Activated CD8-positive, alpha-beta memory T cell treated with anti-CD3 and anti-CD28 coated beads for 1 hour (primary cell): Measurements from ENCODE around the gene XIRP2.

Source experiments
- DNase-seq, 2 donors: peaks; one replicate each; pipeline ENCODE4 v3.0.0-alpha.2; 2020; ENCODE audit warnings: low read depth in 1 of 2; ENCODE audit errors: extremely low read depth in 1 of 2

The XIRP2 gene, protein sequence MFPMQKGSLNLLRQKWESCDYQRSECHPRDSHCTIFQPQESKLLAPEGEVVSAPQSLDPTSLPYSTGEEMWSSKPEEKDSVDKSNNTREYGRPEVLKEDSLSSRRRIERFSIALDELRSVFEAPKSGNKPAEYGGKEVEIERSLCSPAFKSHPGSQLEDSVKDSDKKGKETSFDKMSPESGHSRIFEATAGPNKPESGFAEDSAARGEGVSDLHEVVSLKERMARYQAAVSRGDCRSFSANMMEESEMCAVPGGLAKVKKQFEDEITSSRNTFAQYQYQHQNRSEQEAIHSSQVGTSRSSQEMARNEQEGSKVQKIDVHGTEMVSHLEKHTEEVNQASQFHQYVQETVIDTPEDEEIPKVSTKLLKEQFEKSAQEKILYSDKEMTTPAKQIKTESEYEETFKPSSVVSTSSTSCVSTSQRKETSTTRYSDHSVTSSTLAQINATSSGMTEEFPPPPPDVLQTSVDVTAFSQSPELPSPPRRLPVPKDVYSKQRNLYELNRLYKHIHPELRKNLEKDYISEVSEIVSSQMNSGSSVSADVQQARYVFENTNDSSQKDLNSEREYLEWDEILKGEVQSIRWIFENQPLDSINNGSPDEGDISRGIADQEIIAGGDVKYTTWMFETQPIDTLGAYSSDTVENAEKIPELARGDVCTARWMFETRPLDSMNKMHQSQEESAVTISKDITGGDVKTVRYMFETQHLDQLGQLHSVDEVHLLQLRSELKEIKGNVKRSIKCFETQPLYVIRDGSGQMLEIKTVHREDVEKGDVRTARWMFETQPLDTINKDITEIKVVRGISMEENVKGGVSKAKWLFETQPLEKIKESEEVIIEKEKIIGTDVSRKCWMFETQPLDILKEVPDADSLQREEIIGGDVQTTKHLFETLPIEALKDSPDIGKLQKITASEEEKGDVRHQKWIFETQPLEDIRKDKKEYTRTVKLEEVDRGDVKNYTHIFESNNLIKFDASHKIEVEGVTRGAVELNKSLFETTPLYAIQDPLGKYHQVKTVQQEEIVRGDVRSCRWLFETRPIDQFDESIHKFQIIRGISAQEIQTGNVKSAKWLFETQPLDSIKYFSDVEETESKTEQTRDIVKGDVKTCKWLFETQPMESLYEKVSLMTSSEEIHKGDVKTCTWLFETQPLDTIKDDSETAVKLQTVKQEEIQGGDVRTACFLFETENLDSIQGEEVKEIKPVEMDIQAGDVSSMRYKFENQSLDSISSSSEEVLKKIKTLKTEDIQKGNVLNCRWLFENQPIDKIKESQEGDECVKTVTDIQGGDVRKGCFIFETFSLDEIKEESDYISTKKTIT (N-terminal part only)

DNA sequence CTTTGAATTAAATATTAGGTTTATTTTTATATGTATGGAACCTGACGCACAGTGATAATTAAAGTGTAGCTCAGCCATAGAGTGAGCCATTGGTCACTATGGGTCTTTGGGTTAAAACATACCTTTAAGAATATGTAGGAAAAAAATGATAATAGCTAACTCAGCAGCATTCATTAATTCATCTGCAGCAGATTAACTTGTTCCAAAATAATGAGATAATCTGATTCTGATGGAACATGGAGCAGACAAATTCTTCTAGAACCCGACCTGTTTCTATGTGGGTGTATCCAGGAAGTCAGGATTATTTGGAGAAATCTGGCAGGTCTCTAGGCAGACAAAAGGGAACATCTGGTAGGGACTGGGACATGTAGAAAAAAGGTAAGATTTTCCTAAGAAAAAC is at the start of gene XIRP2:
TSS of gene XIRP2 (plus strand) at position 301 of the 400 bp plus-strand sequence. CDS start 15,003 bp downstream, outside the sequence.
- no peak for DNase-seq

DNA sequence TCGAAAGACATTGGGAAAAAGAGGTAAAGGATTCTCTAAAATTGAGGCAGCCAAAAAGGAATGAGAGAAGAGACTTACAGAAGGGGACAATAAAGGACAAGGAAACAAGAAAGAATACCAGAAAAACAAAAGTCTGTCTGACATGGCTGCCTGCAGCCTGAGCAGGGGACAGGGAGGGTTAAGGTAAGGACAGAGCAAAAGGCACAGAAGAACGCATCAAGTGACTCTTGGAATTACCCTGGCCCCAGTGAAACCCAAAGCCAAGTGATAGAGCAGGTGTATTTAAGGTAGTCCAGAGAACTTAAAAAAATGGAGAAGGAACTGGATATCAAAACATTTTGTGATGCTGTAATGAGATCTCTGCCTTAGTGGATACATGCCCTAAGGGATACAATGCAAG is 47.1 kb upstream of the XIRP2 start:
- no peak for DNase-seq

DNA sequence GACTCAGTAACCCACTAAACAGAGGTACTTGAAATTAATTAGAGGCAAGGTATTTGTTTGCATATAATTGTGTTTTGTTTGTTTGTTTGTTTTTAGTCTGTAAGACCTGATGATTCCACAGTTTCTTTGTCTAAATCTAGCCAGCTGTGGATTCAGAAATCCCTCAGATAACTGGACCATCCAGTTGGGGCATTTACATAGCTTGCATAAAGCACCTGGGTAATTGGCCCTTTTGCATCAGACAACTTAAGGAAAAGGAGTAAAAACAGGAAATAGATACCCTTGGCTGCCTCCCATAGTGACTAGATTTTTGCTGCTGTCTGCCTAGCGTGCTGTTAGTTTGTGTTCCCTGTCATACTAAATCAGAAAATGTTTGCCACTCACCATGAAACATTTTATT is 46.6 kb upstream of the XIRP2 start:
- no peak for DNase-seq

GRCh38 chr2:166844111-166844510 is 44.2 kb upstream of the XIRP2 start:
- no peak for DNase-seq

GRCh38 chr2:166862468-166863132 is 25.7 kb upstream of the XIRP2 start:
- DNase-seq = no peak

- no peak for DNase-seq
Measured at GRCh38 chr2:166867874-166868514, 20.3 kb upstream of the XIRP2 start.

DNA sequence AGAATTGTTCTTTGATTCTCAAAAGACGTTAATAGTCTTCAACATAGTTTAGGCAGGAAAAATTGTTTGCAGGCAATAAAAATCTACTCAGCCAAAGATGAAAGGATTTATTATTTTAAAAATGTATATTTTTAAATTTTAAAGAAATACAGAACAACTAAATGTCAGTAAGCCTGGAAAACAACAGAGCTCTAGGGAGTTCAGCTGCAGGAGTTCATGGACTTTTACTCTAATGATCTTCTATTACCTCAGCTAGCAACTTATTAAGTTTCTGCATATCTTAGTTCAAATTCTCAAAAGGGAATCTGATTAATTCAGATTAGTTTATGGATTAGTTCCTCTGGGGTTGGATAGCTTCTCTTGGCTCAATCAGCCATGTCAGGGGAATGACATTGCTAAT is 17.9 kb upstream of the XIRP2 start:
- no peak for DNase-seq

- no peak for DNase-seq
Measured at GRCh38 chr2:166881177-166881576, 7.1 kb upstream of the XIRP2 start.

DNA sequence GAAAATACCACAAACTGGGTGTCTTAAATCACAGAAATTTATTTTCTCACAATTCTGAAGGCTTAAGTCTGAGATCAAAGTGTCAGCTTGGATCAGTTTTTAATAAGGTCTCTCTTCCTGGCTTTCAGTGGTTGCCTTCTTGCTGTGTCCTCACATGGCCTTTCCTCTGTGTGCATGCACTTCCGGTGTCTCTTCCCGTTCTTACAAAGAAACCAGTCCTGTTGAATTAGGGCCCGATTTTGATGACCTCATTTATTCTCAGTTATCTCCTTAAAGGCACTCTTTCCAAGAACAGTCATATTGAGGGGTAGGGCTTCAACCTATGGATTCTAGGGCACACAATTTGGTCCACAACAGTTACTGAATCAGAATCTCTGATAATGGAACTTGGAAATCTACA is 5.4 kb upstream of the XIRP2 start:
- no peak for DNase-seq

- no peak for DNase-seq
Measured at GRCh38 chr2:166891727-166892126, 3.4 kb downstream of the XIRP2 start.

- DNase-seq = no peak
Measured at GRCh38 chr2:166892397-166892796, 4.1 kb downstream of the XIRP2 start.

- no peak for DNase-seq
Measured at GRCh38 chr2:166895243-166895642, 7.0 kb downstream of the XIRP2 start.

- DNase-seq = no peak
Measured at GRCh38 chr2:166897666-166898065, 9.4 kb downstream of the XIRP2 start.

- no peak for DNase-seq
Measured at GRCh38 chr2:166899676-166900075, 11.4 kb downstream of the XIRP2 start.

DNA sequence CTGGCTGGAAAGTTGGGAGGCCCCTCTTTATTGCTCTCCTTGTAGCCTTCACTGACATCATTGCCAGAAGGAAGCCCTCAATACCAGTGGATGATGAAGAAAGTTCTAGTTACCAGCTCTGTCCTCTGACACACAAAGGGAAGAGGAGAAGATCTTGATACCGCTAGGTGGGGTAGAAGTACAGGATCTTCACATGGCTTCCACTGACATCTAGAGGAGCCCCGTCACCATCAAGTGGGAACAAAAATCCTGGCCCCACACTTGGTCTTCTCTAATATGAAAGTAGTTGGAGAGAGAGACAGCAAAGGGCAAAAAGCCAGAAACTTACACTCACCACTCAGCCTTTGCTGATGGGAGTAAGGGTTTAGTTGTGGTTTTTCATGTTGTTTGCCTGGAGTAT is 12.4 kb downstream of the XIRP2 start:
- DNase-seq = no peak

GRCh38 chr2:166901336-166901735 is 13.1 kb downstream of the XIRP2 start:
- DNase-seq = no peak

DNA sequence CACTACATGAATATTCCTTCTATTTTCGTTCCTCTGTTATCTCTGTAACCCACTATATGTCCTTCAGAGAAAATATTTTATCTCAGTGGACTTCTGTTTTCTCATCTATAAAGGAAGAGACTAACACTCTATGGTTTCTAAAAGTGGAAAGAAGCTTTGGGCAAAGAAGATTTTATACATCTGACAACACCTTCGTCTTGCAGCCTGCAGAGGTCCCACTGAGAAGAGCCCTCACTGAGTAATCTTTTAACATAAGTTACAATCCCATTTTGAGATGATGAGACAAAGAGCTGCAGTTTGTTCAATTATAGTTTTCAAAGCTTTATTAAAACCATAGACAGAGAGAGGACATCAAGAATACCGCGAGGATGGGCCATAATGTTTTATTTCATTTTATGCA is 28.7 kb downstream of the XIRP2 start:
- no peak for DNase-seq

DNA sequence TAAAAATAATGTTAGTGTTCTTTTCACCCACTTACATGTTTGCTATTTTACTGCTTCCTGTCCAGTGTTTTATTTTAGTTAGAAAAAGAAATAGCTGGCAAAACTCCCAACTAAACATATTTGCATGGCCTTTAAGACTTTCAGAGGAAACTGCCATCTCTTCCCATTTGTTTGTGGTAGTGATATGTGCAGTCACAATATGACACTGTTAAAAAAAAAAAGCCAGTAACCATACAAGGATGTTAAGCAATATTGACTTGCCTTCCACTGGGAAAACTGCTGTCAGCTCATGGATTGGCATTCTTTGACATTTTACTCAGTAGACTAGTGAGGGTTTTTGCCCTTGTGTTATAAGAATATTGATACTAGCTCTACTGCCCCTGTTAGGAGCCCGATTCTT is 29.1 kb downstream of the XIRP2 start:
- DNase-seq = no peak

DNA sequence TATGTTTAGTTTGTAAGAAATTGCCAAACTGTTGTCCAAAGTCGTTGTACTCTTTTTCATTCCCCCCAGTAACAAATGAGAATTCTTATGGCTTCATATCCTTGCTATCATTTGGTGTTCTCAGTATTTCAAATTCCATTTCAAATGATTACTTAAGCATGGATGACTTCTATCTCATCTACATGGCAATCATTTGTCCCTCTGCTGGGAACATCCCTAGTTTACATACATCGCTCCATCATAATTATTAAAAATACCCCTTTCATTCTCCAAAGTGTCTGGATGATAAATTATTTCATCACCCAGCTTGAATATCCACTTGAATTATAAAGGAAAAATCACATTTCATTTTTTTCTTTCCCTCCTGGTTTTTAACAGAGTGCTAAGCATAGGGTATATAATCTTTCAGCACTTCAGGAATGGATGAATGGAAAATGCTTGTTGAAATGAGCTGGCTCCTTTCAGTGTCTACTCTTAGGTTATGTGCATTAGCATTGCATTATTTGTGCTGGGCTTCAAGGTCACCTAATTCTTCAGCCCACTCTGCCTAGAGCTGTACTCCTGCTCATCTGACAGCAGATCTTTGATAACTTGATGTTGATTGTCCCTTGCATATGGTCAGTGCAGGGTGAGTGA is 33.1 kb downstream of the XIRP2 start:
- DNase-seq = no peak

DNA sequence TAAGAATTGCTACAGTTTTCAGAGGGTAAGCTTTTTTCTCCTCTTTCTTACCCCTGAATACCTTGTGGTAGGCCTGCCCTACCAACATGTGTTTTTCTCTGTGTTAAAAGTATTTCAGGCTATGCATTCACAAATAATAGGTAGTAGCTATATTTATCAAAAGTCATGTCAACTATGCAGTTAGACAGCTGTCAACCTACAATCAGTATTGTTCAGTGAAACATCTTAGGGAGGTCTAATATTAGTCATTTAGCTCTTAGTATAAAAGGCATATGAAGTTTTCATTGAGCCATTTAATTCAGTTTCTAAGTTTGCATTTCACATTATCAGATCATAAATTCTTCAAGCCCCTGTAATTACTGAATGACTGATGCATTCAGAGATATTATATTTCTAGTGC is 36.7 kb downstream of the XIRP2 start:
- DNase-seq = no peak
